ENCODE data around the gene SENP6.

Gene SENP6

DNA sequence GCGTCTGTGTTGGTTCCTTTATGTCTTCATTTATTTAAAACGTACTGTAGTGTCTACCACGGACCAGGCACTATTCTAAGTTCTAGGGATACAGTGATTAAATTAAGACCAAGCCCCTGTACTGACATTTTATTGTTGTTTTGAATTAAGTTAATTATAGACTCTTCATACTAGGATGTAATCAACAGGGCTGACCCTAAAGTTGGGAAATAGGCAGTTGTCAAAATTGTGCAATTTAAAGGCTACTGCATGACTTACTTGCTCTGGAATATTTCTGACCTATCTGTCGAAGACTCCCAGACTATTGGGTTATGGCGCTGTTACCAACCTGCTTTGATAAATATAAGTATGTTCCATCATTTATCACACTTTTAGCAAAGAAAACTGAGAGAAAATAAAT, 154.0 kb downstream of the SENP6 start:
- TF ChIP-seq, protein P1, sequence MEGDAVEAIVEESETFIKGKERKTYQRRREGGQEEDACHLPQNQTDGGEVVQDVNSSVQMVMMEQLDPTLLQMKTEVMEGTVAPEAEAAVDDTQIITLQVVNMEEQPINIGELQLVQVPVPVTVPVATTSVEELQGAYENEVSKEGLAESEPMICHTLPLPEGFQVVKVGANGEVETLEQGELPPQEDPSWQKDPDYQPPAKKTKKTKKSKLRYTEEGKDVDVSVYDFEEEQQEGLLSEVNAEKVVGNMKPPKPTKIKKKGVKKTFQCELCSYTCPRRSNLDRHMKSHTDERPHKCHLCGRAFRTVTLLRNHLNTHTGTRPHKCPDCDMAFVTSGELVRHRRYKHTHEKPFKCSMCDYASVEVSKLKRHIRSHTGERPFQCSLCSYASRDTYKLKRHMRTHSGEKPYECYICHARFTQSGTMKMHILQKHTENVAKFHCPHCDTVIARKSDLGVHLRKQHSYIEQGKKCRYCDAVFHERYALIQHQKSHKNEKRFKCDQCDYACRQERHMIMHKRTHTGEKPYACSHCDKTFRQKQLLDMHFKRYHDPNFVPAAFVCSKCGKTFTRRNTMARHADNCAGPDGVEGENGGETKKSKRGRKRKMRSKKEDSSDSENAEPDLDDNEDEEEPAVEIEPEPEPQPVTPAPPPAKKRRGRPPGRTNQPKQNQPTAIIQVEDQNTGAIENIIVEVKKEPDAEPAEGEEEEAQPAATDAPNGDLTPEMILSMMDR (conservative IDR thresholded peaks at IDR 0.05): no peak
- TF ChIP-seq ZFX (IDR thresholded peaks at IDR 0.05): no peak

DNA sequence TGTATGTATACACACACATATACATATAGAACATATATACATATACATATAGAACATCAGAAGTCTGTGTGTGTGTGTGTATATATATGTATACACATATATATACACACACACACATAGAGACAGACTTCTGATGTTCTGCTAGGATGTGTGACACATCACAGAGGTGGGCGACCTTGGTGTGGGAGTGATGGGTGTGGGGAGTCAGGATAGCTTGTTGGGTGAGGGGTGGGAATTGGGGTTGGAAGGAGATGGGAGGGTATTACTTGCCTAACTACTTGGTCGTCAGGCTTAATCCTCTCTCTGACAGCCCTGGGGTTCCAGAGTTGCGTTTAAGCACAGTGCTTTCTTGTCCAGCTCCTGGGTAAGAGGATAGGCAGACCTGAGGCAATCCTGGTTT, 155.6 kb downstream of the SENP6 start:
- H3K27ac ChIP-seq: no peak overlapping the region
- TF ChIP-seq, protein P1 (conservative IDR thresholded peaks at IDR 0.05): no peak
- no peak for TF ChIP-seq ZFX (IDR thresholded peaks at IDR 0.05)

More for the DNA sequence above, 154.0 kb downstream of the SENP6 start:
- no peak overlapping the region for H3K27ac ChIP-seq

DNA sequence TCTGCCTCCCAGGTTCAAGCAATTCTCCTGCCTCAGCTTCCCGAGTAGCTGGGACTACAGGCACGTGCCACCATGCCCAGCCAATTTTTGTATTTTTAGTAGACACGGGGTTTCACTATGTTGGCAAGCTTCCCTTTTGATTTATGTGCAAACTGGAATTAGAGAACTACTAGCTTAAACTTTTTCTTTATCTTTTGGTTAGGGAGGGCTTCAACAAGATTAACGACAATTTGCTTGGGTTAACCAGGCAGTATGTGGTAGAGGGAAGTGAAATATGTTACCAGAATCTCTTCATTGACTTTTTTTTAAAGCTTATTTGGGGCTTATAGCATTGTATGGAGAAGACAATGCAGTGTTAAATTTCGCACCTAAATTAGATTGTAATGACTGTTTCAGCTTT, 156.4 kb downstream of the SENP6 start:
- H3K27ac ChIP-seq: no peak overlapping the region
- TF ChIP-seq, protein P1 (conservative IDR thresholded peaks at IDR 0.05): no peak
- TF ChIP-seq ZFX (IDR thresholded peaks at IDR 0.05): no peak

DNA sequence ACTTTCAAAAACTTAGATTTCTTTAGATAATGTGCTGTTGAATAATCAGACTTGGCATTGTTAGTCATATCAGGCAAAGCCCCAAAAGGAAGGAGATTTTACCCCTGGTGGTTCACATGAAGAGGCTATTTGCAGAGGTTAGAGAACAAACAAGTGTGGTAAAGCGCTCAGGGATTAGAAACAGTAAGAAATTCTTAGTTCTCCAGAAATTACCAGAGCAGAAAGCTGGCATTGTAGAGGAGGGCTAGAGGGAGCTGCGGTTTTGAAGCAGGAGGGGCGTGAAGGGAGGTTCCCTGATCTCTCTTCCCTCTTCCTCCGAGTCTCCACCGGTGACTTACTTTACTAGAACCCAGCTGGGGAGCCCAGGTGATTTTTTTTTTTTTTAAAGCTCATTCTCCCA, 157.5 kb downstream of the SENP6 start:
- no peak overlapping the region for H3K27ac ChIP-seq
- TF ChIP-seq ZFX (IDR thresholded peaks at IDR 0.05): no peak
- TF ChIP-seq, protein P1 (conservative IDR thresholded peaks at IDR 0.05): no peak

DNA sequence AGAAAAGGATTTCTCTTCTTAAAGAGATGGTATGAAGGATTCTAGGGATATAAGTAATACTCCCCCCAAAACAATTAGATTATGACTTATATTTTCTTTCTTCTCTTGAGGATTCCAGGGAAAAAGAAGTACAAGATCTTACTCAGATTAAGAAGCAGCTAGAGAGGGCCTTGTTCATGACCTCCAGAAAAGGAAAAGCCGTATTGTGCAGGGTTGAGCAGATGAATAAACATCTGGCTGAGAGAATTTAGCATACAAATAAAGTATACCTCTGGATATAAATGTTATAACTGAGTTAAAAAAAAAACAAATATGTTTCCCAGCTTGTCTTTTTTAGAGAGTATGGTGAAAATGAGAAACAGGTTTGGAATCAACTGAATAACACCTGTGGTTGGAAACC, 158.6 kb downstream of the SENP6 start:
- no peak overlapping the region for H3K27ac ChIP-seq
- TF ChIP-seq, protein P1 (conservative IDR thresholded peaks at IDR 0.05): no peak
- TF ChIP-seq ZFX (IDR thresholded peaks at IDR 0.05): no peak

DNA sequence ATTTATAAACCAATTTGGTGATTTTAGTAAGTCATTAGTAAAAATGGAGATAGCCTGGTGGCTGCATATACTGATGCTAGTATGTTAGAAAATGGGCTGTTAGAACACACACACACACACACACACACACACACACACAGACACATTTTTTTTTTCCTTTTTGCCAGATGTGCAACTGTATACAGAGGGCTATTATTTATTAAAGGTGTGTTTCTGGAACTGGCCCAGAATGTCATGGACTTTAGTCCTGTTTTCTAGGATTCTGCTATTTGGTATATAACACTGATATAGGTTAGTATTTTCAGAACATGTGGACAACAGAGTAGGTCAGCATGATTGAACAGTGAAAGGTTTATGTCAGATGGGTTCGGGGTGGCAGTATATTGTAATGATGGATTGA, 159.8 kb downstream of the SENP6 start:
- no peak for TF ChIP-seq ZFX (IDR thresholded peaks at IDR 0.05)
- TF ChIP-seq, protein P1 (conservative IDR thresholded peaks at IDR 0.05): no peak
- no peak overlapping the region for H3K27ac ChIP-seq

DNA sequence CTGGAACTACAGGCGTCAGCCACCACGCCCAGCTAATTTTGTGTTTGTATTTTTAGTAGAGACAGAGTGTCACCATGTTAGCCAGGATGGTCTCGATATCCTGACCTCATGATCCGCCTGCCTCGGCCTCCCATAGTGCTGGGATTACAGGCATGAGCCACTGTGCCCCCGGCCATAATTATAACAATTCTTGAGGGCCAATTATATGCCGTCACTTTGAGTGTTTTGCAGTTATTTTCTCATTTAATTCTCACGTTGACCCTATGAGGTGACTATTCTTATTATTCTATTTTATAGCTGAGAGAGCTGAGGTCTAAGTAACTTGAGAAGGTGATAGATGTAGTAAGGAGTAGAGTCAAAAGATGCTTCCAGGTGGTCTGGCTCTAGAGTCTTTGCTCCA, 160.4 kb downstream of the SENP6 start:
- no peak overlapping the region for H3K27ac ChIP-seq
- TF ChIP-seq, protein P1 (conservative IDR thresholded peaks at IDR 0.05): no peak
- TF ChIP-seq ZFX (IDR thresholded peaks at IDR 0.05): no peak
